Endodermal cell (in vitro differentiated cells): ENCODE data around the gene ZKSCAN1. TPM values are rescaled to one million over a fixed set of nuclear protein-coding genes. Genes with fewer than 3 reads are reported as not detected.

Experiments used
- DNase-seq: peaks from one replicate; pipeline ENCODE4 v3.0.0-alpha.2; 2017
- H3K27ac ChIP-seq: 2 replicates; pipeline ENCODE4 v1.5.1; 2013; ENCODE audit warnings: mild to moderate bottlenecking, low read depth, low read length, moderate library complexity
- H3K27me3 ChIP-seq: 2 replicates; pipeline ENCODE4 v1.6.1; 2013; ENCODE audit warnings: mild to moderate bottlenecking, low read length, moderate library complexity; ENCODE audit not compliant: insufficient read depth, control insufficient read depth, poor library complexity, severe bottlenecking
- H3K36me3 ChIP-seq: 2 replicates; pipeline ENCODE4 v1.7.0; 2013; ENCODE audit warnings: mild to moderate bottlenecking, low read length, moderate library complexity; ENCODE audit not compliant: control insufficient read depth, insufficient read depth
- H3K4me1 ChIP-seq: one replicate; pipeline ENCODE4 v1.7.0; 2013; ENCODE audit warnings: low read length; ENCODE audit not compliant: control insufficient read depth, insufficient read depth
- H3K4me3 ChIP-seq: 2 replicates; pipeline ENCODE4 v1.5.1; 2013; ENCODE audit warnings: mild to moderate bottlenecking, low read length, moderate library complexity
- H3K9ac ChIP-seq: 2 replicates; pipeline ENCODE4 v1.6.1; 2013; ENCODE audit warnings: mild to moderate bottlenecking, low read length, moderate library complexity; ENCODE audit not compliant: poor library complexity, severe bottlenecking; ENCODE audit errors: extremely low read depth
- H3K9me3 ChIP-seq: 2 replicates; pipeline ENCODE4 v1.6.1; 2013; ENCODE audit warnings: mild to moderate bottlenecking, low read length, moderate library complexity; ENCODE audit not compliant: control insufficient read depth
- H3K27ac Mint-ChIP-seq: 2 replicates; pipeline ENCODE4 v1.8.0; 2020; ENCODE audit warnings: mixed read lengths
- H3K27me3 Mint-ChIP-seq: 2 replicates; pipeline ENCODE4 v1.8.0; 2021; ENCODE audit warnings: mild to moderate bottlenecking, mixed read lengths; ENCODE audit not compliant: insufficient read depth
- H3K36me3 Mint-ChIP-seq: 2 replicates; pipeline ENCODE4 v1.8.0; 2020; ENCODE audit warnings: low read depth, mixed read lengths
- H3K4me1 Mint-ChIP-seq: 2 replicates; pipeline ENCODE4 v1.8.0; 2020; ENCODE audit warnings: mixed read lengths
- H3K4me3 Mint-ChIP-seq: 2 replicates; pipeline ENCODE4 v1.8.0; 2020; ENCODE audit warnings: mild to moderate bottlenecking, moderate library complexity, mixed read lengths
- H3K9me3 Mint-ChIP-seq: 2 replicates; pipeline ENCODE4 v1.8.0; 2020; ENCODE audit warnings: mild to moderate bottlenecking, mixed read lengths
- WGBS, 2 experiments: methylation state at CpG; one replicate each; pipeline versions ENCODE4 v1.1.5 to v1.1.7; 2013; ENCODE audit warnings: missing lambda C conversion rate in 2 of 2, mixed read lengths in 1 of 2; ENCODE audit not compliant: insufficient coverage in 1 of 2, insufficient read length in 1 of 2; 5-methylcytosine and 5-hydroxymethylcytosine counted together
- total RNA-seq, 2 donors: library from RNA; stranded (reverse); fragmentation: NEBNext Ultra II Directional in 1 of 2; extraction: Animal tissue kit (Norgen Biotek cat#: 25700) in 1 of 2; gene quantifications; 2 replicates in 1 of 2; 3 replicates in 1 of 2; pipeline ENCODE4 v1.2.1, GENCODE V29; 2021
- TF ChIP-seq, protein P1 (sequence below): fragments of 200-600 bp; sonication (generic); conservative IDR thresholded peaks from 2 replicates; pipeline ENCODE4 v1.5.0; 2021; ENCODE audit warnings: antibody characterized with exemption, mild to moderate bottlenecking

ZKSCAN1 gene
- total RNA-seq, 2 donors from 2014 or later, result 57.1 to 68.0 TPM

DNA sequence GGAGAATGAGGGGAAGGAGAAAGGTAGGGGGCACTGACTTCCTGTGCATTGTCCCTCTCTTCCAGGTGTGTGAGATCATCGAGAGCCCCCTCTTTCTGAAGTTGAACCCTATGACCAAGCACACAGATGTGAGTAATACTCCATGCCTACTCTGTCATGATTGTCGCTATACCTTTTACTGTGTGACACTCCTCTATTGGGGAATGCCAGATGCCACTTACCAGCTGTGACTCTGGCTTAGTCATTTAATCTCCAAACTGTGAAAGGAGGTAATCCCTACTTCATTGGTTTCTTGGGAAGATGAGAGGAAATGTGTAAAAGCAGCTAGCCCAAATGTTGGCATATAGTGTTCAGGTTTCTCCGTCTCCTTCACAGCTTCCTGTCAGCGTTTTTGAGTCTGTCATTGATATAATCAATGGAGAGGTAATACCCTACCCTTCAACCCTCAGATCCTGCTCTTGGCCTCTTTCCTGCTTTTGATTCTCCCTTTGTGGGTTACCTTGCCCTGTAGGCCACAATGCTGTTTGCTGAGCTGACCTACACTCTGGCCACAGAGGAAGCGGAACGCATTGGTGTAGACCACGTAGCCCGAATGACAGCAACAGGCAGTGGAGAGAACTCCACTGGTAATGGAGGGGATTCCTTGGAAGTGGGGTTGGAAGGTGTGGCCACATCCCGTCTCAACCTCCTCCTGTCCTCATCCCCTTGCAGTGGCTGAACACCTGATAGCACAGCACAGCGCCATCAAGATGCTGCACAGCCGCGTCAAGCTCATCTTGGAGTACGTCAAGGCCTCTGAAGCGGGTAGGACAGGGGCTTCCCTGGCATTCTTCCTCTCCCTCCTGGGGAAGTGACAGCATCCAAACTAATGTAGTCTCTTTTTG, 75.4 kb downstream of the ZKSCAN1 start:
- Mint-ChIP-seq H3K9me3 (no peaks in the 10 kb centered on the region), H3K4me3 (peak overlapping the region; percentile 91), H3K36me3 (peaks cover 54% of the 10 kb centered on the region), H3K27ac (peak overlapping the region; percentile 62), H3K4me1 (peaks cover 7% of the 10 kb centered on the region), H3K27me3 (no peaks in the 10 kb centered on the region)
- no peak overlapping the region for H3K4me3 ChIP-seq
- no peak for DNase-seq
- no peak overlapping the region for H3K27ac ChIP-seq
- H3K36me3 ChIP-seq, result peaks cover 56% of the 10 kb centered on the region
- no peak overlapping the region for H3K9ac ChIP-seq
- H3K4me1 ChIP-seq, result no peaks in the 10 kb centered on the region
- TF ChIP-seq, protein P1, sequence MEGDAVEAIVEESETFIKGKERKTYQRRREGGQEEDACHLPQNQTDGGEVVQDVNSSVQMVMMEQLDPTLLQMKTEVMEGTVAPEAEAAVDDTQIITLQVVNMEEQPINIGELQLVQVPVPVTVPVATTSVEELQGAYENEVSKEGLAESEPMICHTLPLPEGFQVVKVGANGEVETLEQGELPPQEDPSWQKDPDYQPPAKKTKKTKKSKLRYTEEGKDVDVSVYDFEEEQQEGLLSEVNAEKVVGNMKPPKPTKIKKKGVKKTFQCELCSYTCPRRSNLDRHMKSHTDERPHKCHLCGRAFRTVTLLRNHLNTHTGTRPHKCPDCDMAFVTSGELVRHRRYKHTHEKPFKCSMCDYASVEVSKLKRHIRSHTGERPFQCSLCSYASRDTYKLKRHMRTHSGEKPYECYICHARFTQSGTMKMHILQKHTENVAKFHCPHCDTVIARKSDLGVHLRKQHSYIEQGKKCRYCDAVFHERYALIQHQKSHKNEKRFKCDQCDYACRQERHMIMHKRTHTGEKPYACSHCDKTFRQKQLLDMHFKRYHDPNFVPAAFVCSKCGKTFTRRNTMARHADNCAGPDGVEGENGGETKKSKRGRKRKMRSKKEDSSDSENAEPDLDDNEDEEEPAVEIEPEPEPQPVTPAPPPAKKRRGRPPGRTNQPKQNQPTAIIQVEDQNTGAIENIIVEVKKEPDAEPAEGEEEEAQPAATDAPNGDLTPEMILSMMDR, result no peak
- H3K9me3 ChIP-seq, result no peaks in the 10 kb centered on the region
- no peaks in the 10 kb centered on the region for H3K27me3 ChIP-seq
- 95 to 96% methylated on average over 7 to 14 of the region's 14 CpGs for WGBS, 2 experiments

Other genes with a start within 250 kb of the ZKSCAN1 start
- under 1 TPM in 1 of 2 donors, not detected in 1; 0.11 TPM for gene CYP3A4, start 231.4 kb upstream of the ZKSCAN1 start, total RNA-seq
- gene CYP3A43, start 187.6 kb upstream of the ZKSCAN1 start, total RNA-seq, result under 1 TPM; 0.31 to 0.60 TPM
- gene OR2AE1, start 138.6 kb upstream of the ZKSCAN1 start, total RNA-seq, result not detected
- 10 to 100 TPM; 10.5 to 13.2 TPM for gene TRIM4, start 96.1 kb upstream of the ZKSCAN1 start, total RNA-seq
- 1 to 10 TPM in 1 of 2 donors, under 1 TPM in 1; 0.82 to 1.4 TPM for gene GJC3, start 86.0 kb upstream of the ZKSCAN1 start, total RNA-seq
- gene AZGP1, start 39.6 kb upstream of the ZKSCAN1 start, total RNA-seq, result not detected
- 10 to 100 TPM; 22.7 to 25.1 TPM for gene ZSCAN21, start 34.2 kb downstream of the ZKSCAN1 start, total RNA-seq
- 10 to 100 TPM; 32.8 to 39.9 TPM for gene ZNF3, start 66.1 kb downstream of the ZKSCAN1 start, total RNA-seq
- 100 to 1,000 TPM; 109 to 121 TPM for gene COPS6, start 73.4 kb downstream of the ZKSCAN1 start, total RNA-seq
- gene MCM7, start 85.8 kb downstream of the ZKSCAN1 start, total RNA-seq, result 100 to 1,000 TPM; 219 to 242 TPM
- 10 to 100 TPM; 26.3 to 31.5 TPM for gene AP4M1, start 86.0 kb downstream of the ZKSCAN1 start, total RNA-seq
- gene TAF6, start 103.8 kb downstream of the ZKSCAN1 start, total RNA-seq, result 100 to 1,000 TPM in 1 of 2 donors, 10 to 100 TPM in 1; 83.1 to 113 TPM
- gene CNPY4, start 104.0 kb downstream of the ZKSCAN1 start, total RNA-seq, result 10 to 100 TPM; 16.2 to 19.4 TPM
- gene MBLAC1, start 111.4 kb downstream of the ZKSCAN1 start, total RNA-seq, result 1 to 10 TPM; 1.3 to 1.4 TPM
- 100 to 1,000 TPM; 155 to 188 TPM for gene LAMTOR4, start 133.3 kb downstream of the ZKSCAN1 start, total RNA-seq
- 10 to 100 TPM; 24.7 to 30.0 TPM for gene TRAPPC14, start 143.1 kb downstream of the ZKSCAN1 start, total RNA-seq
- gene GAL3ST4, start 153.0 kb downstream of the ZKSCAN1 start, total RNA-seq, result 1 to 10 TPM; 3.7 to 3.8 TPM
- gene GPC2, start 161.8 kb downstream of the ZKSCAN1 start, total RNA-seq, result 10 to 100 TPM; 39.3 to 56.1 TPM
- 1 to 10 TPM; 1.2 to 3.3 TPM for gene STAG3, start 162.3 kb downstream of the ZKSCAN1 start, total RNA-seq
- gene PVRIG, start 204.4 kb downstream of the ZKSCAN1 start, total RNA-seq, result not detected